Heart right ventricle (tissue), 16 donors: Measurements from ENCODE around the gene CFAP20. TPM values are rescaled to one million over a fixed set of nuclear protein-coding genes. Genes with fewer than 3 reads are reported as not detected.
"Not testable (repeated sequence)": the region's sequence is repeated elsewhere in the genome, so short reads cannot be mapped to it uniquely, and the experiment has no call there.

ENCODE experiments used
- ATAC-seq, 8 donors: fragments of 200-7000 bp; cut with Tn5 transposase; one replicate each; pipeline ENCODE4 v1.9.1; 2020; ENCODE audit warnings: mild to moderate bottlenecking in 8 of 8, moderate library complexity in 8 of 8, moderate number of reproducible peaks in 1 of 8
- DNase-seq, 2 donors: peaks; one replicate each; pipeline ENCODE4 v3.0.0-alpha.2; 2020
- H3K27ac ChIP-seq, 10 donors: fragments of 200-600 bp; sonication (generic) in 2 of 10; one replicate each; pipeline versions ENCODE4 v1.5.0 to v1.8.0; 2020 to 2022; ENCODE audit warnings: mild to moderate bottlenecking in 3 of 10
- H3K27me3 ChIP-seq, 7 donors: fragments of 200-600 bp; one replicate each; pipeline ENCODE4 v1.8.0; 2021 to 2022; ENCODE audit warnings: mild to moderate bottlenecking in 2 of 7
- H3K36me3 ChIP-seq, 9 donors: fragments of 200-600 bp; sonication (generic) in 1 of 9; one replicate each; pipeline versions ENCODE4 v1.5.0 to v1.8.0; 2020 to 2022; ENCODE audit warnings: mild to moderate bottlenecking in 2 of 9
- H3K4me1 ChIP-seq, 9 donors: fragments of 200-600 bp; sonication (generic) in 1 of 9; one replicate each; pipeline versions ENCODE4 v1.5.0 to v1.8.0; 2020 to 2022; ENCODE audit warnings: mild to moderate bottlenecking in 4 of 9
- H3K4me3 ChIP-seq, 10 donors: fragments of 200-600 bp; sonication (generic) in 2 of 10; one replicate each; pipeline versions ENCODE4 v1.5.0 to v1.8.0; 2020 to 2022; ENCODE audit warnings: mild to moderate bottlenecking in 7 of 10, moderate library complexity in 2 of 10
- H3K9me3 ChIP-seq, 11 donors: fragments of 200-600 bp in 10 of 11; sonication (generic) in 2 of 11; one replicate each; pipeline versions ENCODE4 v1.5.0 to v1.8.0; 2013 to 2022; ENCODE audit warnings: mild to moderate bottlenecking in 2 of 11, control low read depth in 1 of 11, moderate library complexity in 1 of 11
- WGBS, 2 donors: extraction: QIAGEN DNeasy Blood & Tissue Kit; methylation state at CpG; one replicate each; pipeline ENCODE4 v1.1.7; 2013; ENCODE audit warnings: inconsistent platforms in 1 of 2; 5-methylcytosine and 5-hydroxymethylcytosine counted together
- intact Hi-C, 10 donors: fragments of 100-400 bp; cut with DNase I; formaldehyde crosslinking; loops; one replicate each; pipeline versions ENCODE4 v1.11.1 to v1.14.2; 2022
- polyA plus RNA-seq, 2 donors: library from polyadenylated mRNA; stranded (reverse); fragments of 200-250 nt; gene quantifications; one replicate each; pipeline ENCODE4 v1.2.3, GENCODE V29; 2013
- total RNA-seq, 10 donors: library from RNA; stranded (reverse); fragmentation: NEBNext Ultra II Directional in 3 of 10; extraction: Animal tissue kit (Norgen Biotek cat#: 25700) in 3 of 10; gene quantifications; one replicate each; pipeline versions ENCODE4 v1.2.1 to v1.2.4, GENCODE V29; 2021 to 2023
- TF ChIP-seq, protein P1 (sequence below), 9 donors: fragments of 200-600 bp; sonication (generic) in 2 of 9; IDR thresholded peaks; one replicate each; pipeline versions ENCODE4 v1.5.0 to v1.8.0; 2021 to 2022; ENCODE audit warnings: antibody characterized with exemption in 9 of 9, mild to moderate bottlenecking in 5 of 9, moderate library complexity in 1 of 9
- donor health status: Arrhythmogenic right ventricular cardiomyopathy.
- donor health status: ischemic (EF 13 %, LVEDD 7.1; RV severe dilation, severe dysfunction).
- donor health status: healthy with polysubstance abuse.
- donor health status: DM: no; HTN: yes; CAD: no.
- donor health status: DM: no; HTN: no; CAD: no.
- donor health status: ischemic (EF 25% LVEDD 6.9; RV normal size, moderate dysfunction).
- donor health status: ischemic (EF 25% LVEDD 5.7; RV mildly dilated, moderate dysfunction).
- donor health status: healthy.
- donor health status: DM: yes; HTN: yes; CAD: no.
- donor health status: Ischemic cardiomyopathy.
- donor health status: ischemic (EF 35%, LVEDD 5.7; RV mildly dilated, moderate dysfunction).
- donor health status: nonischemic (EF 11% LVEDD 7.7; RV severe dilation, severe dysfunction).
- donor health status: DM: yes; HTN: yes; CAD: no.
- donor health status: PGD.
- donor health status: ischemic (EF 29% LVEDD 5.4; RV normal size, mild dysfunction).
- donor health status: nonischemic (EF 23%, LVEDD 6.1; RV moderate dilation, normal function).

The CFAP20 gene
- total and polyA plus RNA-seq, 12 donors = 17.9 to 43.5 (median 34.7) TPM

DNA sequence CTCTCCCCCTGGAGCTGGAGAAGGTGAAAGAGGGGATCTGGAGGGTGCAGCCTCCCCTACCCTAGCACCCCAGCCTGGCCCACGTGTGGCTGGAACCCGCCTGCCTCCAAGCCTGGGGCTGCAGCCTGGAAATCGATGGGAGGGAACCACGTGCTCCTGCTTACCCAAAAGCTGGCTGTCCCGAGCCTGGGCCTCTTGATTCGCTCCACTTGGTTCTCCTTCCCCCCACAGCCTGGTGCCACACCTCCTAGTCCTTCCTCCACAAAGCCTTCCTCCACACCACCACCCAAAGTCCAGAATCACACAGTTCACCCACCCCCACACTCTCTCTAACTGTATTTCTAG, 29.3 kb downstream of the CFAP20 start:
- H3K9me3 ChIP-seq = no peaks in the 10 kb centered on the region
- H3K4me1 ChIP-seq = peaks cover 0 to 65% (median 19%) of the 10 kb centered on the region in 9 donors
- no peak for DNase-seq
- no peaks in the 10 kb centered on the region for H3K36me3 ChIP-seq
- no peak for ATAC-seq
- intact Hi-C loops = no loop called here
- 84 to 86% methylated on average over 6 of the region's 6 CpGs for WGBS, 2 donors
- H3K27me3 ChIP-seq = no peaks in the 10 kb centered on the region
- H3K4me3 ChIP-seq = no peak overlapping the region
- TF ChIP-seq, protein P1, sequence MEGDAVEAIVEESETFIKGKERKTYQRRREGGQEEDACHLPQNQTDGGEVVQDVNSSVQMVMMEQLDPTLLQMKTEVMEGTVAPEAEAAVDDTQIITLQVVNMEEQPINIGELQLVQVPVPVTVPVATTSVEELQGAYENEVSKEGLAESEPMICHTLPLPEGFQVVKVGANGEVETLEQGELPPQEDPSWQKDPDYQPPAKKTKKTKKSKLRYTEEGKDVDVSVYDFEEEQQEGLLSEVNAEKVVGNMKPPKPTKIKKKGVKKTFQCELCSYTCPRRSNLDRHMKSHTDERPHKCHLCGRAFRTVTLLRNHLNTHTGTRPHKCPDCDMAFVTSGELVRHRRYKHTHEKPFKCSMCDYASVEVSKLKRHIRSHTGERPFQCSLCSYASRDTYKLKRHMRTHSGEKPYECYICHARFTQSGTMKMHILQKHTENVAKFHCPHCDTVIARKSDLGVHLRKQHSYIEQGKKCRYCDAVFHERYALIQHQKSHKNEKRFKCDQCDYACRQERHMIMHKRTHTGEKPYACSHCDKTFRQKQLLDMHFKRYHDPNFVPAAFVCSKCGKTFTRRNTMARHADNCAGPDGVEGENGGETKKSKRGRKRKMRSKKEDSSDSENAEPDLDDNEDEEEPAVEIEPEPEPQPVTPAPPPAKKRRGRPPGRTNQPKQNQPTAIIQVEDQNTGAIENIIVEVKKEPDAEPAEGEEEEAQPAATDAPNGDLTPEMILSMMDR (IDR thresholded peaks at IDR 0.05) = no peak
- H3K27ac ChIP-seq = no peak overlapping the region

DNA sequence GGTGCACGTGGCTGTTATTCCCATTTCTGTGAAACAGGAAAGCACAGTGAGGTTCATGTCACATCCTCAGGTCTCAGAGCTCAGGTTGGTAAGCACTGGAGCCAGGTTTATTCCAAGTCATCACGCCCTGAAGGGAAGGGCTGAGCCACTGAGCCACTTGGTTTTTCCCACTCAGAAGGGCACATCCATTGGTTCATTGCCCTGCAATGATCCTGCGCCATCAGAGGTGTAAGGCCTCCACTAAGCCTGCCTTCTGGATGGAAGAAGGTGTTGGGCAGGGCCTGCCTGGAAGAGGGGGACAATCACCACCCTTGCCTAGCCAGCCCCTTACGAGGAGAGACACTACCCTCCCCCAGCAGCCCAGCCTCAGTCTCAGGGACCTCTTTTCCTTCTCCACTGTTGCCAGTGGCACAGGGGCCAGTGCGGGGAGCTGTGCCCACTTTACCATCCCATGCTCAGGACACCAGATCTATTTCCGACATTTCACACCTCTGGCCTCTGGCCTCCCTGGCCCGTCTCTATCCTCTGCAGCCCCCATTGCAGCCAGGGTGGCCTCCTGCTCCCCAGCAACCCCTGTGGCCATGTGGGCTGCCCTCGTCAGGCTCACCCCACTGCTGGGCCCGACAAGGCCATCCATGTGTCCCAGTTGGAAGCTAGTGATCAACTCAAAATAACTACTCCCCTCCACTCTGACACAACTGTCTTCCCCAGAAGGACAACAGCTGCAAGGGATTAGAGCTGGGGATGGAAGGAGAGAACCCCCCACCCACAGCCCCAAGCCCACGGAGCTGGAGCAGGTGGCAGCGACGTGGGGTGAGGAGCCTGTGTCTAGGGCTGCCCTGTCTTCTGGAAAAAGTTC, 29.9 kb downstream of the CFAP20 start:
- WGBS, 2 donors = 92 to 93% methylated on average over 12 of the region's 12 CpGs
- intact Hi-C loops = no loop called here
- peaks cover 0 to 66% (median 19%) of the 10 kb centered on the region in 9 donors for H3K4me1 ChIP-seq

DNA sequence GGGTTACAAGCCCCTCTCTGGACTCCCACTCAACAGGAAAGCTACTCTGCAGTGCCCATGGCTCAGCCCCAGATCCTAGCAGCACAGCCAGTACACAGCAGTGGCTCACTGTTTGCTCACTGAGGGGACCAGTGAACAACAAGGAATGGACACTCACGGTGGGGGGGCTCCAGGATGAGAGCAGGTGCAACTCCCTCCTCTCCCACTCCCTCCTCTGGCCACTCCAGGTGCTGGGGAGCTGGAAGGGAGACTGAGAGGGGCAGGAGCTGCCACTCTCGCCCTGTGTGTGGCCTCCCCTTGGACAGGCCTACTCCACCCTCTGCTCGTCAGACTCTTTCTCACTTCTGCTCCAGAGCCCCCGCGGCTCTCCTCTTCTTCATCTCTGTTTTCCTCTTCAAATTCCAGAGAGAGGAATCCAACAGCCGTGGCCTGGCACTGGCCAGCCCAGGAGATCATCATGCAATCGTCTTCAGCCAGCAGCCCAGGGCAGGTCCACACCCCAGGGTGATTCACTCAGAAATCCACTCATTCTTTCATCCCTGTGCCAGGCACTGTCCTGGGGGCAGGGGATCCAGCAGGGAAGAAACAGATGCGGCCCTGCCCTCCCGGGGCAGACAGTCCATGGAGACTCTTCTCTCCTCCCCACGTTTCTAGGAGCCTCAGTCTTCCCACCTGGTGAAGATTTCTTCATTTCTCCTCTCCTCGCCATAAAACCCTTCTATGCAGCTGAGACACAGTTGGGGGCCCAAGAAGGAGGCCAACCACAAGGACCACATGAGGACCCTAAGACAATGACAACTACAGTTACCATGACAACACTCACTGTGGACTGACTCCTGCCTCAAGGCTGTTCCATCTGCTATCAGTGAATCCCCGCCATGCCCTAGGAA, 30.7 kb downstream of the CFAP20 start:
- H3K4me3 ChIP-seq = no peak overlapping the region
- ATAC-seq (no peak), DNase-seq (no peak)
- H3K27me3 ChIP-seq = no peaks in the 10 kb centered on the region
- 85 to 88% methylated on average over 12 of the region's 12 CpGs for WGBS, 2 donors
- no peak overlapping the region for H3K27ac ChIP-seq
- no peaks in the 10 kb centered on the region for H3K36me3 ChIP-seq
- TF ChIP-seq, protein P1 (IDR thresholded peaks at IDR 0.05) = no peak
- no peaks in the 10 kb centered on the region for H3K9me3 ChIP-seq
- intact Hi-C loops = no loop called here
- H3K4me1 ChIP-seq = peaks cover 0 to 64% (median 19%) of the 10 kb centered on the region in 9 donors

More for the DNA sequence above, 29.9 kb downstream of the CFAP20 start:
- DNase-seq (no peak), ATAC-seq (no peak)
- H3K4me3 ChIP-seq = no peak overlapping the region
- H3K36me3 ChIP-seq = no peaks in the 10 kb centered on the region
- H3K9me3 ChIP-seq = no peaks in the 10 kb centered on the region
- no peaks in the 10 kb centered on the region for H3K27me3 ChIP-seq
- no peak overlapping the region for H3K27ac ChIP-seq
- TF ChIP-seq, protein P1 (IDR thresholded peaks at IDR 0.05) = no peak

DNA sequence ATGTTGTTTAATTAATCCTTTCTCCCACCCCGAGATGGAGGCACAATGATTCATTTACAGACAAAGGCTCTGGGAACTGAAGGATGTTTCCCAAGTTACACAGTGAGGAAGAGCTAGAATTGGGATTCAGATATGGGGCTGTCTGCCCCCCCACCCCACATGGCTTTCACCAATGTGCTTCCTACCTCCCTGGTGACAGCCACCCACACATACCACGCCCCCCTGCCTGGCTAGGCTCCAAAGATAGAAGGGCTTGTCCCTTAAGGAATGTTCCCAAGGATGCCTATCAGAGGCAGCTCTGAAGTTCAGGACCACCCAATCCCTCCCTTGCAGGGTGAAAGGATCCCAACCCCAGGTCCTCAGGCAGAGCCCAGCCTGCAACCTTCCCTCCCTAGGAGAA, 32.9 kb downstream of the CFAP20 start:
- peaks cover 0 to 51% (median 16%) of the 10 kb centered on the region in 9 donors for H3K4me1 ChIP-seq
- no peaks in the 10 kb centered on the region for H3K9me3 ChIP-seq
- ATAC-seq = peak in 2 of 8 donors; percentile 5 to 10
- H3K27ac ChIP-seq = no peak overlapping the region
- intact Hi-C loops = no loop called here
- H3K4me3 ChIP-seq = no peak overlapping the region
- DNase-seq = no peak
- H3K36me3 ChIP-seq = no peaks in the 10 kb centered on the region
- TF ChIP-seq, protein P1 (IDR thresholded peaks at IDR 0.05) = no peak
- WGBS, 2 donors = 47 to 63% methylated on average over 2 of the region's 2 CpGs
- H3K27me3 ChIP-seq = no peaks in the 10 kb centered on the region

DNA sequence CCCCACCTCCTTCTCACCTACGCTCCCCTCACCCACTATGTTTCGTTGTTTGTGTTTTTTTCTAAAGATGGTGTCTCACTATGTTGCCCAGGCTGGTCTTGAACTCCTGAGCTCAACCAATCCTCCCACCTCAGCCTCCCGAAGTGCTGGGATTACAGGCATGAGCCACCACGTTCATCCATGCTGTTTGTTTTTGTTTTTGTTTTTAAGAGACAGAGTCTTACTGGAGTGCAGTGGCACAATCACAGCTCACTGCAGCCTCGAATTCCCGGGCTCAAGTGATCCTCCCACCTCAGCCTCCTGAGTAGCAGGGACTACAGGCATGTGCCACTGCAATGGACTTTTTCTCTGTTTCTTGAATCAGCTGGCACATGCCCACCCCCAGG, 33.6 kb downstream of the CFAP20 start:
- ATAC-seq, H3K27me3 ChIP-seq, H3K36me3 ChIP-seq, intact Hi-C loops, DNase-seq, H3K9me3 ChIP-seq, H3K4me3 ChIP-seq: not testable (repeated sequence)
- Histone ChIP-seq H3K27ac (peak overlapping the region in 1 of 10 donors; percentile 22), H3K4me1 (peaks cover 0 to 46% (median 16%) of the 10 kb centered on the region in 9 donors)
- 80 to 82% methylated on average over 6 of the region's 6 CpGs for WGBS, 2 donors
